ENCODE data around the gene KLHL33. TPM values are rescaled to one million over a fixed set of nuclear protein-coding genes. Genes with fewer than 3 reads are reported as not detected.
"Not testable (repeated sequence)": the region's sequence is repeated elsewhere in the genome, so short reads cannot be mapped to it uniquely, and the experiment has no call there.

KLHL33 gene
- total RNA-seq, 1 donor: 0.27 TPM

GRCh38 chr14:20452831-20453230, 16.9 kb upstream of the KLHL33 start:
- DNase-seq (ENCODE audit: low read depth in 2 of 3, low spot score in 2 of 3): not testable (repeated sequence)

GRCh38 chr14:20446889-20447288, 10.9 kb upstream of the KLHL33 start:
- no peak for DNase-seq (ENCODE audit: low read depth in 2 of 3, low spot score in 2 of 3)

GRCh38 chr14:20443650-20444049, 7.7 kb upstream of the KLHL33 start:
- not testable (repeated sequence) for DNase-seq (ENCODE audit: low read depth in 2 of 3, low spot score in 2 of 3)

DNA sequence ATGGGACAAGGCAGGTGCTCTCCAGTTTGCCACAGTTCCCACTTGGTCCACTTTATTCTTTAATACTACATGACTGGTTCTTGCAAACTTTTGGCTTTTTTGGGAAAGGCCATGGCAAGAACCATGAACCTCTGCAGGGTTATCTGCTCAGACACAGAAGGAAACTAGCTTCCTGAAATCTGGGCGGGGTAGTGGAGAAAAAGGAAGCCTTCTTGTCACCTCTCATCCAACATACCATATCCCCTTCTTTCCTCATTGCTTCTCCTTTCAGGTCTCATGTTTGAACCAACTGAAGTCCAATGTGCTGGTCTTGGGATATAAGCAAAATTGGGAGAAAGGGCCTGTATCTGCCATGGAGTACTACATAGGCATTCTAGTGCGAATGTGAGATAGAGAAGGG, 5.5 kb upstream of the KLHL33 start:
- no peak for DNase-seq (ENCODE audit: low read depth in 2 of 3, low spot score in 2 of 3)

GRCh38 chr14:20440882-20441281, 4.9 kb upstream of the KLHL33 start:
- peak in 1 of 3 donors; percentile 41 for DNase-seq (ENCODE audit: low read depth in 2 of 3, low spot score in 2 of 3)

- DNase-seq (ENCODE audit: low read depth in 2 of 3, low spot score in 2 of 3): no peak
Observed at GRCh38 chr14:20440465-20440864, 4.5 kb upstream of the KLHL33 start.

- DNase-seq (ENCODE audit: low read depth in 2 of 3, low spot score in 2 of 3): no peak
Observed at GRCh38 chr14:20438664-20439063, 2.7 kb upstream of the KLHL33 start.

- no peak for DNase-seq (ENCODE audit: low read depth in 2 of 3, low spot score in 2 of 3)
Observed at GRCh38 chr14:20436363-20436755, 393 bp upstream of the KLHL33 start.

DNA sequence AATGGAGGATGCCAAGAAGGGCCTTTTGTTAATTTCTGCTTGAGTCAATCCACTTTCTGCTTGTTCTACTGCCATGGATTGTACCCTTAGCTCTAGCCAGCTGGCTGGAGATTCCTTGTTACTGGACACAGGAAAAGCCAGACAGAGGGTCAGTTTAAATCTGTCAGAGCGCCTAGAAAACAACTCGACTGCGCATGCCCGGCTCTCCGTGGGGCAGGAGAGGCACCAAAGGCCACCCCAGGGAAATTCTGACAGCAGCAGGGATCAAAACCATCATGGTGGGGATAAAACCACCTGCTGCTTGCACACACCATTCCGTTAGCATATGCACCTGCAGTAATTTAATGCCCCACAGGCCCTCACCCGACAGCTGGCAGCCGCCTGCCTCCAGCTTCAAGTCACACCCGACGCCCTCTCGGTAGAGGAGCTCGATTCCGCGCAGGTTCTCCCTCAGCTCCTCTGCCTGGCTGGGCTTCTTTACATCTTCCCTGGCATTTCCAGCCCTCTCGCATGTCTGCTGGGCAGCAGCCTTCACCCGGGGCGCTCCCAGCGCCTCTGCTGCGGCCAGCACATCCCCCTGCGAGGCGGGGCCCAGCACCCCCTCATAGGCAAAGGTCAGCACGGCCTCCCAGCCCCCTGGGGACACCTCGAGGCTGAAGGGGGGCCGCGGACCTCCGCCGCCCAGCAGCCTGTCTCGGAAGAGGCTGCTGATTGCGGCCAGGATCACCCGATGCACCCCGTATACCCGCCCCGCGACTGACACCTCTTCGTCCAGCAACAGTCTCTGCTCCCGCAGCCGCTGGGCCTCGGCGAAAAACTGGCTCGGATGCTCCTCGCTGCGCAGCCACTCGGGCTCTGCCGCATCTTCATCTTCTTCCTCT, 1.0 kb downstream of the KLHL33 start:
- no peak for DNase-seq (ENCODE audit: low read depth in 2 of 3, low spot score in 2 of 3)

DNA sequence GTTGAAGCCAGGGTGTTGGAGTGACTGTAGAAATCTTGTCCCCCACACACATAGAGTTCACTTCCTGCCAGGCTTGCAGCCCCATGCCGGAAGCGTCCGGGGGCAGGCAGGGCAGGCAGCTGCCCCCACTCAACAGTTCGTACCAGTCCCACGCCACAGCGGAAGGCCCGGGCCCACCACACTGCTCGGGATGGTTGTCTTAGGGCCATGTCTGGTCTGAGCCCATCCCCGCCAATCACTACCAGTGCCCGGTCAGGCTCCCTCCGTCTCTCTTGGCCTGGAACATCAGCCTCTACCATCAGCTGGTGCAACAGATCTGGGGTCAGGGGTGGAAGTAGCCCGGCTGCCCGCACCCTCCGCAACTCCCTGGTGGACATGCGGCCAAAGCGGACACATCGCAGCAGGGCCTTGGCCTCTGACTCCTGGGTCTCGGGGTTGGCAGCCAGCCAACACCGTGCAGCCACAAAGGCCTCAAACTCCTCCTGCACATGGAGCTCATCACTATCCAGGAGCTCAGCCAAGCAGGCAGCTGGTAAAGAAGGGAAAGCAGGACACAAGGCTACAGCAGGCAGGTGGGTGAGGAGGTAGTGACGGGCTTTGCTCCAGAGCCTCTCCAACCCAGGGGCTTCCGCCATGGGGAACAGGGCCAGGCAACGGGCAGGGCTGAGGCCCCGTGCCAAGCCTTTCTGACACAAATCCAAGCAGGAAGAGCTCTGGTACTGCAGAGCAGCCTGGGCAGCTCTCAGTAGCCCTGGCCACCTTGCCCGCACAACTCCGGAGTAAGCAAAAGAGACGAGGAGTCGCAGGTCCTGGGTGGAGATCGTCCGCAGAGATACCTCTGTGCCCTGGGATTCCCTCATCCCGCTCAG, 5.9 kb downstream of the KLHL33 start:
- DNase-seq (ENCODE audit: low read depth in 2 of 3, low spot score in 2 of 3): peak in 1 of 3 donors; percentile 14

DNA sequence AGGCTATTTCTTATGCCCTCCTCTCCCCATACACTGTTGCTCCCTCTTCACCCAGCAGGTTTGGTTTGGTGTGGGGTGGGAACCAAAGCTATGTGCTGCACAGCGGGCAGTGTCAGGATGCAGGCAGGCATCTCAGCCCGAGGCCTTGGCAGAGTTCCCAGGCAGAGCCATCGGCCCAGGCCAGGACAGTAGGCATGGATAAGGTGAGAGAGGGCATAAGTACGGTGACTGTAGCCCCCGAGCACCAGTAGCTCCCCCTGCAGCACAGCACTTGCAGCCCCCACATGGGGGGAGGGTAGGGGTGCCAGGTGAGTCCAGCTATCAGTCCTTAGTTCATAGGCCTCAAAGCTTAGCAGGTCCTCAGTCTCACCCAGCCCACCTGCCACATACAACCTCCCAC, 7.2 kb downstream of the KLHL33 start:
- DNase-seq (ENCODE audit: low read depth in 2 of 3, low spot score in 2 of 3): peak in 1 of 3 donors; percentile 22

DNA sequence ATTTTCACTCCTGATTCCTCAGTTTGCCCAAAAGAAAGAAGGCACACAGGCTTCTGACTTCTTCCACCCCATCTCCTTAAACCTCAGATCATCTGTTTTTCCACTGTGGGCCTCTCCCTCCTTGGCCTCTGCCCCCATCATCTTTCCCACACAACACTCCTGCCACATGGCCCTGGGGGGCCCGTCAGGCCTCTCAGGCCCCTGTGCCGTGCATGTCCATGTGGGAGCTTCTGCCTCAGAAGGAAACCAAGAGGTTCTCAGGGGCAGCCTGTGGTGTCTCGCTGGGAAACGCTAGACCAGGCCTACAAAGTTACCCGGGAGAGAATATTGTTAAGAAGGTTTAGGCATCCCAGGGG, 8.0 kb downstream of the KLHL33 start:
- DNase-seq (ENCODE audit: low read depth in 2 of 3, low spot score in 2 of 3): no peak

DNA sequence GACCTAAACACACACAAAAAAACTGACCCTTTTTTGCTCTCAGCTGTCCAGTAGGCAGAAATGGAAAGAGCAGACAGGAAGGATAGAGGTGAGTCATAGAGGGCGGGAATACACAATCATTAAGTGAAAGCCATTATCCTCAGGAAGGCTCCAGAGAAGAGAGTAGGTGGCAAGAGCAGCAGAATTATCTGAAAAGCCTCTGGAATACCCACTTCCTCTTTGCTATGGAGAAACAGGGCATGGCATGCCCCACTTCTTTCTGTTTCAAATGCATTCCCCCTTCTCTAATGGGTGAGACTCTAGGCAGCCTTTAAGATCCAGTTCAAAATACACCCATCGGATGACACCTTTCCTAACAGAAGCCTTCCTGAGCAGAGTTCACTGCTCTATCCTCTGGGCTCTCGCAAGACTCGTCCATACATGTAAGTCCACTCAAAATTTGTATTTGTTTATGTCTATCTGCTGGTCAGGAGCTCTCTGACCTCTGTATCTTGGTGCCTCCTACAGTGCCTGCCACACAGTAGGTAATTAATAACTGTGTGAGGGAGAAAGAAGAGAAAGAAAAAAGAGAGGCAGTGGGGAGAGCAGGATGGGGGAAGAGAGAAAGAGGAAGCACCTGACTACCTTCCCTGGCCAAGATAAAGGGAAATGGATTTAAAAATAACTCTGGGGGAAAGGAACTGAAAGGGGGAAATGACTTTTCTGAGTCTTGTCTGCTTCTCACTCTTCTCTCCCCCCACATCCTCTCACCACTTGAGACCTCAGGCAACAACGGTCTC, 8.5 kb downstream of the KLHL33 start:
- peak in 2 of 3 donors; percentile 54 to 67 for DNase-seq (ENCODE audit: low read depth in 2 of 3, low spot score in 2 of 3)

DNA sequence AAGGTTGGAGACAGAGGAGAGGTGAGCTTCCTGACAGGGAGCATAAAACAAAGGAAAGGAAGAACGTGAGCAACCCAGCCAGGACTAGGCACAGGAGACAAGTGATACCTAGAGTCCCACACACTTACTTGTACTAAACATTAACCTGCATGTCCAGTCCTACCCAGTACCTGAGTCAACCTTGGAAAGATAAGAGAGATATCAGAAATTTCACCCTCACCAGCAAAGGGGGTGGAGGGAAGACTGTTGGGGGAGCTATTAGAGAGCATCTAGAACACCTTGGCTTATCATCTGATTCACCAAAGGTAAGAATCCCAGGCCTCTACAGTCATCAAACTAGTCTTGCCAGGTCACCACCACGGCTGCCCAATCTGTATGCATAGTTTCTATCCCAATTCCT, 11.1 kb downstream of the KLHL33 start:
- no peak for DNase-seq (ENCODE audit: low read depth in 2 of 3, low spot score in 2 of 3)

DNA sequence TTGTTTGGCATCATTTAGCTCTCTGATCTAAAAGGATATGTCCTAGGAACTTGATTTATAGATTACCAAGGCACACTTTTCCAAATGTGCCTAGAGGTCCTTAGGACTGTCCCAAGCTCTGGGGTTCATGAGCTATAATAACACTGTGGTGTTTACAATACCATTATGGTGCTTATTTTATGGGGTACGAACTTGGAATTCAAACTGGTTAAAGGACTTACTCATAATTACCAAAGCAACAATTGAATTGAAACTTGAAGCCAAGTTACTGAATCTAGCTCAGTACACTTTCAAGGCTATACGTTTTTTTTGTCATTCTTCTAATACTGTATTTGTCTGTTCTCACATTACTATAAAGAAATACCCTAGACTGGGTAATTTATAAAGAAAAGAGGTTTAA, 13.1 kb downstream of the KLHL33 start:
- DNase-seq (ENCODE audit: low read depth in 2 of 3, low spot score in 2 of 3): no peak

GRCh38 chr14:20421267-20421666, 14.7 kb downstream of the KLHL33 start:
- DNase-seq (ENCODE audit: low read depth in 2 of 3, low spot score in 2 of 3): no peak

DNA sequence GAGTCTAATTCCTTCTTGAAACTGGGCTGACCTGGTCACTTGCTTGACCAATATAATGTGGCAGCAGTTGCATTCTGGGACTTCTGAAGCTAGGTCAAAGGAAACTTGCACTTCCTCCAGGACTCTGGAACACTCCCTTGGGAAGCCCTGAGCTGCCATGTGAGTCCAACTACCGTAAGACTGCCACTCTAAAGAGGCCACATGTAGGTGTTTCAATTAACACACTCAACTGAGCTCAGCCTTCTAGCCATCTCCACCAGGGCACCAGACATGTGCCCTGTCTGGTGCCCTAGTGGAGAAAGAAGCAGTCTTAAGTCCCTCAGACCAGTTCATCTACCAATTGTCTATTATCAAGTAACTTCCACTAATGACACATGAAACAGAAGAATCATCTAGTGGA, 16.5 kb downstream of the KLHL33 start:
- peak in 1 of 3 donors; percentile 5 for DNase-seq (ENCODE audit: low read depth in 2 of 3, low spot score in 2 of 3)

DNA sequence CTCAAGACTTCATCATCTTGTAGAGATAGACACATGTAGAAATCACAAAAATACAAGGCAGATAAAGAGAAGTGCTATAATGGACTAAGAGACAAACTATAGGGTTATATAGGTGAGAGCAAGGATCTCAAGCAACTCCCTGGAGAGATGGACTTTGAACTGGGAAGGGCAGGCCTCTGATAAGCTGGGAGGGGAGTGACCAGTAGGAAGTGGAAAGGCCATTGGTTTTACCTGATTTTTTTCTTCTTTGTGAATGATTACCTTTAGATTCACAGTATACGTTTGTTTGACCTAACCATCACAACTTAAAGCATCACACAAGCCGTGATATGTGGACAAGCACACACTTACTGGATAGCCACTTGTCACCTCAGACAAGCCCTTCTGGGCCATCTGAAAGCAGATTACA, 17.5 kb downstream of the KLHL33 start:
- no peak for DNase-seq (ENCODE audit: low read depth in 2 of 3, low spot score in 2 of 3)

DNA sequence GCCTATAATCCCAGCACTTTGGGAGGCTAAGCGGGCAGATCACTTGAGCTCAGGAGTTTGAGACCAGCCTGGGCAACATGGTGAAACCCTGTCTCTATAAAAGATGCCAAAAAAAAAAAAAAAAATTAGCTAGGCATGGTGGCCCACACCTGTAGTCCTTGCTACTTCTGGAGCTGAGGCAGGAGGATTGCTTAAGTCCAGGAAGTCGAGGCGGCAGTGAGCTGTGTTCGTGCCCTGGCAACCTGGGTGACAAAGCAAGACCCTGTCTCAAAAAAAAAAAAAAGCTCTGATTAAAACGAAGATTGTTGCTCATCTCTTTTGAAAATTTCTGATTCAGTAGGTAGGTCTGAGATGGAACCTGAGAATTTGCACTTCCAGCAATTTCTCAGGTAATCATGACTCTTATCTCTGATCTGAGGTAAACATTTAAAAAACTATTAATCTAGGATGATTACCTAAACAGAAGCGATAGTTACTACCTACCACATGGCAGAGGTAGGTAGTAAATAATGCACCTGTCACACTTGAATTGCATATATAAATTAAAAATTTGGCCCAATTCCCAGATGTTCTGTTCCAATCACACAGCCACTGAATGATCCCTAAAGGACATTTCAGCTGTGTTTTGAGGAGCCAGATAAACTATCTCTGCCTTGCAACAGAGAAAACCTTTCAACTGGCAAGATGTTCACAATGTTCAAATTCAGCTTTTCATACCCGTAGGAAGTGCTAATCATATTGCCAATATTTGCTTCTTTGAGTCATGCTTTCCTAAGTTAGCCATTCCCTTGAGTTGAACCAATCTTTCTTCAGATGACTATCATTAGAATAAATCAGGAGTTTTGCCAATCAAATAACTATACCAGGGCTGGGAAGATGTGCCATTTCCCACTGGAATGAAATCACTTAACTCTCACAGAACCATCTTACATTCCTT, 18.4 kb downstream of the KLHL33 start:
- DNase-seq (ENCODE audit: low read depth in 2 of 3, low spot score in 2 of 3): no peak

DNA sequence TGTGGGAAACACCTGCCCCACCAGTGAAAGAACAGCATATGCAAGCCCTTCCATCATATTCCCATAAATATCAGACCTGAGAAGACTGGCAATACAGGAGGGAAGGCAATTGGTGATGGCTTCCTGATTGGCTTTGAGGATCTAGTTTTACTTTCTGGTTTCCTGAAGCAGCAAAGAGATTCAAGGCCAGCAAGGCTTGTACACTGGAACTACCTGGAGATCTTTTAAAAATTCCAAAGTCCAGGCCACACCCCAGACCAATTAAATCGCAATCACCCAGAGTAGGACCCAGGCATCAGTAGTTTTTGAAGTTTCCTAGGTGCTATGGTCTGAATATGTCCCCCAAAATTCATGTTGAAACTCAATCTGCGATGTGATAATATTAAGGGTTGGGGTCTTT, 19.7 kb downstream of the KLHL33 start:
- no peak for DNase-seq (ENCODE audit: low read depth in 2 of 3, low spot score in 2 of 3)

Data from hematopoietic multipotent progenitor cell (in vitro differentiated cells).